Esophagus muscularis mucosa (tissue), 4 donors: ENCODE measurements around the gene ZFP90.

Experiments
- EP300 ChIP-seq: sonication (generic); formaldehyde crosslinking; IDR thresholded peaks from one replicate; pipeline ENCODE4 v1.6.1; 2017; ENCODE audit warnings: antibody characterized with exemption
- POLR2A ChIP-seq: fragments of 450-650 bp; IDR thresholded peaks from one replicate; pipeline ENCODE4 v1.6.1; 2017; ENCODE audit warnings: antibody characterized with exemption, moderate library complexity, mild to moderate bottlenecking, low read depth
- POLR2AphosphoS5 ChIP-seq, 2 donors: sonication (generic); formaldehyde crosslinking; IDR thresholded peaks; one replicate each; pipeline ENCODE4 v1.6.1; 2017; ENCODE audit warnings: antibody characterized with exemption in 2 of 2
- TF ChIP-seq, protein P1 (sequence below), 3 experiments: fragments of 200-600 bp in 2 of 3; fragments of 450-650 bp in 1 of 3; sonication (generic) in 2 of 3; IDR thresholded peaks; one replicate each; pipeline ENCODE4 v1.5.1; 2017 to 2019; ENCODE audit warnings: antibody characterized with exemption in 3 of 3, mild to moderate bottlenecking in 2 of 3, moderate library complexity in 1 of 3

GRCh38 chr16:68492543-68493411 is 46.3 kb upstream of the ZFP90 start:
- TF ChIP-seq, protein P1, sequence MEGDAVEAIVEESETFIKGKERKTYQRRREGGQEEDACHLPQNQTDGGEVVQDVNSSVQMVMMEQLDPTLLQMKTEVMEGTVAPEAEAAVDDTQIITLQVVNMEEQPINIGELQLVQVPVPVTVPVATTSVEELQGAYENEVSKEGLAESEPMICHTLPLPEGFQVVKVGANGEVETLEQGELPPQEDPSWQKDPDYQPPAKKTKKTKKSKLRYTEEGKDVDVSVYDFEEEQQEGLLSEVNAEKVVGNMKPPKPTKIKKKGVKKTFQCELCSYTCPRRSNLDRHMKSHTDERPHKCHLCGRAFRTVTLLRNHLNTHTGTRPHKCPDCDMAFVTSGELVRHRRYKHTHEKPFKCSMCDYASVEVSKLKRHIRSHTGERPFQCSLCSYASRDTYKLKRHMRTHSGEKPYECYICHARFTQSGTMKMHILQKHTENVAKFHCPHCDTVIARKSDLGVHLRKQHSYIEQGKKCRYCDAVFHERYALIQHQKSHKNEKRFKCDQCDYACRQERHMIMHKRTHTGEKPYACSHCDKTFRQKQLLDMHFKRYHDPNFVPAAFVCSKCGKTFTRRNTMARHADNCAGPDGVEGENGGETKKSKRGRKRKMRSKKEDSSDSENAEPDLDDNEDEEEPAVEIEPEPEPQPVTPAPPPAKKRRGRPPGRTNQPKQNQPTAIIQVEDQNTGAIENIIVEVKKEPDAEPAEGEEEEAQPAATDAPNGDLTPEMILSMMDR (IDR thresholded peaks at IDR 0.05), result no peak
- TF ChIP-seq POLR2AphosphoS5 (IDR thresholded peaks at IDR 0.05) (no peak), EP300 (no peak), POLR2A (no peak)
